ENCODE results near the gene MED22.

- no peak for TF ChIP-seq CTCF (IDR thresholded peaks at IDR 0.05)
- no peak for TF ChIP-seq EZH2 (IDR thresholded peaks at IDR 0.05)
These were observed 41.2 kb upstream of the MED22 start for GRCh38 chr9:133389025-133389557.

All from neural progenitor cell (in vitro differentiated cells).